GM12801 (cell line): Measurements from ENCODE around the gene SYP.

Experiments
- CTCF ChIP-seq: IDR thresholded peaks from one replicate; pipeline ENCODE4 v1.5.1; 2011; ENCODE audit warnings: control low read depth; ENCODE audit not compliant: insufficient read length; ENCODE audit errors: extremely low read depth

SYP gene

DNA sequence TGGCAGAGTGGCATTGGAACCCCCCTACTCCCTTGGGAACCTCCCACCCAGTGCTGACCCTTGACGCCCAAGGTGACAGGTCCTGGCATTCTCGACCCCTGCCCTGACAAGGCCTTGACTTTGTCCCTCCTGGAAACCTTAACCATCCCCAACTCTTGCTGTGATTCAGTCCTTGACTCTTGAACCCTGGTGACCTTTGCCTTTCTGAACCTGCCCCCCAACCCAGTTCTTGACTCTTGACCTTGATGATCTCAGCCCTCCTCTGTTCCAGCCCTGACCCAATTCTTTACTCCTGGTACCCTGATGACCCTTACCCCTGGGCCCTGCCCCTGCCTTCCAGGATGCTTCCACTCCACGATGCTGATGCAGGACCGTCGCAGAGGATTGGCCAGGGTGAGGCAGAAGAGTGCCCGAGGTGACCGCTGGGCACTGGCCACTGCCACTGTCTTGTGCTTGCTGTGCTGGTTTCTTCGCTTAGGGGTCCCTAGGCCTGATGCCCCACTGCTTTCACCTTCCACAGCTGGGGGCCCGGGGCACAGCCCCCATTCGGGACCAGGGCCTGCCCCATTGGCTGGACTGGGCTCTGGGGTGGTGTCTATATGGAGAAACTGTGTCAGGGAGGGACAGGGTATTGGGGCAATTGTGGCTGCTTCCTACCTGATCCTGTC lies 31.5 kb upstream of the SYP start:
- TF ChIP-seq CTCF, result no peak

DNA sequence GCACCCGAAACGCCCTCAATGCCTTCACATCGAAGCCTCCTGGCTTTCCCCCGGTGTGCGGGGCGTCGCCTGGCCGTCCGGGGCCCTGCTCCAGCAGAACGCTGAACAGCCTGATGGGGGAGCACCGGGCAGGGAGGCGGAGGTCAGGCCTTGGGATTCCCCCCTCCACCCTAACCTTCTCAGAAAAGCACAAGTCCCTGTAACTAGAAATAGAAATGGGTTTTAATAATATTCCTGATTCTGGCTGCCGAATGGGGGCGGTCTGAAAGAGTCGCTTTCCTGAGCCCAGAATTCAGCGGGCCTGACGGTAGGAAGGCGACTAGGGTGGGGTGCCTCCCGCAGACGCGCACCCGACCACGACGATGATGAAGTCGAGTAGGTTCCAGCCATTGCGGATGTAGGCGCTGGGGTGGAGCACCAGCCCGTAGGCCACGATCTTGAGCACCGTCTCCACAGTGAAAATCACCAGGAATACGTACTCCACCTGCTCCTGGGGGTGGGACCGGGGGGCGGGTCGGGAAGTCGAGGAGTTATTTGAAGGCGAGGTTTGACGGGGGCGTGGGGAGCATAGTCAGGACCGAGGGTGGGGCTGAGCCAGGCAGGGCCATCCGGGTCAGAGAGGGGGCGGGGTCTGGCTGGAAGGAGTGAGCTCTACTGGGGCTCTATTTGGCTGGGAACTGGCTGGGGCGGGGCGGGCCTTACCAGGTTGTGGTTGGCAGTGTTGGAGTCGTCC lies 30.7 kb upstream of the SYP start:
- no peak for TF ChIP-seq CTCF

- TF ChIP-seq CTCF, result no peak
Observed at GRCh38 chrX:49228185-49228584, 28.2 kb upstream of the SYP start.

DNA sequence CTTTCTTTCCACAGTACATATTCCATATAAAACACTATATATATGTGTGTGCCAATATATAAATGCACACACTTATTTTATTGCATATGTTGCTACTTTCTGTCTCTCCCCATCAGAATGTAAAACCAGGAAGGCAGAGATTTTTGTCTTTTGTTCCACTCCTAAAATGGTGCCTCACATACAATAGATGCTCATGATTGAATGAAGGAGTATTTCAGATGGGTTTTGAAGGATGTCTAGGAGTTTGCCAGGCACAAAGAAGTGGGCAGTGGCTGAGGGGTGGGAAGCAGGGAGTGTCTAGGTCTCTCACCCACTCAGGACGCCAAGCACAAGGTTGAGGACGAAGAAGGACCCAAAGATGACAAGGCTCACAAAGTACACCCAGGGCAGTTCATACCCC lies 27.7 kb upstream of the SYP start:
- TF ChIP-seq CTCF, result no peak

DNA sequence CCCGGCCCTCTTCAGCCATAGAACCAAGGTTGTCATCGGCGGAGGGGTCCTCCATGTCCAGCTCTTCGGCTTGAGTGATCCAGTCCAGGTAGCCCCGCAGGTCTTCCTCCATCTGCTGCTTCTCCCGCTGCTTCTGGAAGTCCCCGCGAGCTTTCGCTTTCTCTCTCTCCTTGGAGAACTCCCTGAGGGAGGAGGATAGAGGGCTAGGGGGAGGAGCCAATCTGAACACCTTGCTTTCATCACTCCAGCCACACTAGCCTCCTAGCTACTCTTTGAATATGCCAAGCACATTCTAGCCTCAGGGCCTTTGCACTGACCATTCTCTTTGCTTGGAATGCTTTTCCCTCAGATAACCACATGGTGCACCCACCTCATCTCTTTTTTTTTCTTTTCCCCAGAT lies 27.0 kb upstream of the SYP start:
- TF ChIP-seq CTCF, result no peak

DNA sequence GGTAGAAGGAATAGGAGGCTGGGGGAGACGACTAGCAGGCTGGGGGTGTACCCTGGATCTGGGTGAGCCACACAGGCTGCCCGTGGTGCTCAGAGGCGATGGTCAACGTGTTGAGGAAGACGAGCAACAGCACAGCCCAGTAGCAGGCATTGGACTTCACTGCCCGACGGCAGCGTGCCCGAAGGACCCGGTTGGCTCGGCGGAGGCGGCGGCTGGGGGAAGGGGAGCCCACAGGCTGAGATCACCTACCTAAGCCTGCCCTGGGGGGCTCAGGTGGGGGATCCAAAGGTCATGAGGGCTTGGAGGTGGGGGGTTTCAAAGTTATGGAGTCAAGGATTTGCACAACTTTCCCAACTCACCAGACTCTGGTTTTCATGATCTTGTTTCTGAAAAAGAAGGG lies 25.9 kb upstream of the SYP start:
- no peak for TF ChIP-seq CTCF

DNA sequence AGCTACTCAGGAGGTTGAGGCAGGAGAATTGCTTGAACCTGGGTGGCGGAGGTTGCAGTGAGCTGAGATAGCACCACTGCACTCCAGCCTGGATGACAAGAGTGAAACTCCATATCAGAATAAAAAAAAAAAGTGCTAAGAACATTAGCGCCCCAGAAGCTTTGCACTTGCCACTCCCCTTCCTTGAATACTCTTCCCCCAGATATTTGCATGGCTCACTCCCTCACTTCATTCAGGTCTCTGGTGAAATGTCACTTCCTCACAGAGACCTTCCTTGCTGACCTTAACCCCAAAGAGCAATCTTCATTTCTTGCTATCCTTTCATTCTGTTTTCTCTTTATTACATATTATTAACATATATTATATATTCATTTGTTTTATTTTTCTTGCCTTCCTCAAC lies 21.9 kb upstream of the SYP start:
- TF ChIP-seq CTCF, result no peak
